Keratinocyte (primary cell): ENCODE data around the gene PRKCA.

Experiments
- CTCF ChIP-seq, 3 experiments: IDR thresholded peaks in 1 of 3; conservative IDR thresholded peaks in 1 of 3; optimal IDR thresholded peaks in 1 of 3; 2 replicates in 2 of 3; 3 replicates in 1 of 3; pipeline versions ENCODE3 to v1.5.1; 2011; ENCODE audit warnings: low read length in 3 of 3, mild to moderate bottlenecking in 3 of 3, moderate library complexity in 2 of 3, control low read depth in 1 of 3, inconsistent platforms in 1 of 3; ENCODE audit not compliant: insufficient read depth in 2 of 3; ENCODE audit errors: extremely low read depth in 1 of 3
- EZH2 ChIP-seq: IDR thresholded peaks from one replicate; pipeline ENCODE4 v1.6.1; 2012; ENCODE audit warnings: inconsistent platforms, mild to moderate bottlenecking, low read length, moderate library complexity

GRCh38 chr17:66782851-66783250, 480.4 kb downstream of the PRKCA start:
- no peak for TF ChIP-seq CTCF (optimal IDR thresholded peaks at IDR 0.05 in 1 of 3, IDR thresholded peaks at IDR 0.05 in 1 of 3, conservative IDR thresholded peaks at IDR 0.05 in 1 of 3; ENCODE audit: extremely low read depth in 1 of 3, insufficient read depth in 2 of 3, low read length in 3 of 3)
- no peak for TF ChIP-seq EZH2
